ENCODE data around the gene LEMD2. TPM values are rescaled to one million over a fixed set of nuclear protein-coding genes. Genes with fewer than 3 reads are reported as not detected.

LEMD2 gene
- total RNA-seq, 6 experiments from 2014 or later = 17.8 to 28.0 (median 21.8) TPM

GRCh38 chr6:33783781-33784520 is 5.0 kb downstream of the LEMD2 start:
- ATAC-seq (no peak), DNase-seq (no peak)
- Histone ChIP-seq H3K27ac (no peak overlapping the region), H3K4me3 (no peak overlapping the region), H3K27me3 (no peaks in the 10 kb centered on the region), H3K4me1 (peaks cover 0 to 19% (median 2%) of the 10 kb centered on the region in 4 donors), H3K36me3 (peaks cover 15 to 50% (median 23%) of the 10 kb centered on the region in 4 donors), H3K9me3 (no peaks in the 10 kb centered on the region)
- WGBS (ENCODE audit: insufficient coverage, low coverage, low lambda C conversion rate, missing lambda C conversion rate) = 89% methylated on average over 8 of the region's 10 CpGs
- intact Hi-C loops (cut with DNase I) = no loop called here
- TF ChIP-seq POLR2A (IDR thresholded peaks at IDR 0.05) = no peak
- TF ChIP-seq CTCF (IDR thresholded peaks at IDR 0.05) = no peak

- Histone ChIP-seq H3K4me1 (peaks cover 0 to 17% (median 2%) of the 10 kb centered on the region in 4 donors), H3K4me3 (no peak overlapping the region), H3K36me3 (peaks cover 23 to 64% (median 36%) of the 10 kb centered on the region in 4 donors), H3K27ac (no peak overlapping the region), H3K27me3 (no peaks in the 10 kb centered on the region), H3K9me3 (no peaks in the 10 kb centered on the region)
- no peak for DNase-seq
- no peak for ATAC-seq
- 100% methylated on average over 2 of the region's 5 CpGs for WGBS (ENCODE audit: insufficient coverage, low coverage, low lambda C conversion rate, missing lambda C conversion rate)
- intact Hi-C loops (cut with DNase I) = no loop called here
- no peak for TF ChIP-seq CTCF (IDR thresholded peaks at IDR 0.05)
- TF ChIP-seq POLR2A (IDR thresholded peaks at IDR 0.05) = no peak
Measured at GRCh38 chr6:33782561-33782960, 6.4 kb downstream of the LEMD2 start.

- WGBS (ENCODE audit: insufficient coverage, low coverage, low lambda C conversion rate, missing lambda C conversion rate) = 71% methylated on average over 6 of the region's 16 CpGs
- ATAC-seq (peak in 1 of 4 donors; percentile 21), DNase-seq (no peak)
- no peaks in the 10 kb centered on the region for H3K27me3 ChIP-seq
- TF ChIP-seq CTCF (IDR thresholded peaks at IDR 0.05) = no peak
- TF ChIP-seq POLR2A (IDR thresholded peaks at IDR 0.05) = no peak
- intact Hi-C loops (cut with DNase I) = no loop called here
- peaks cover 30 to 76% (median 45%) of the 10 kb centered on the region in 4 donors for H3K36me3 ChIP-seq
- H3K9me3 ChIP-seq = no peaks in the 10 kb centered on the region
- H3K4me1 ChIP-seq = peaks cover 0 to 5% (median 0%) of the 10 kb centered on the region in 4 donors
- no peak overlapping the region for H3K4me3 ChIP-seq
- H3K27ac ChIP-seq = no peak overlapping the region
Measured at GRCh38 chr6:33781131-33781975, 7.6 kb downstream of the LEMD2 start.

GRCh38 chr6:33779895-33780294 is 9.0 kb downstream of the LEMD2 start:
- H3K36me3 ChIP-seq = peaks cover 37 to 91% (median 56%) of the 10 kb centered on the region in 4 donors
- WGBS (ENCODE audit: insufficient coverage, low coverage, low lambda C conversion rate, missing lambda C conversion rate) = 82% methylated on average over 5 of the region's 14 CpGs

More at GRCh38 chr6:33779895-33780294, 9.0 kb downstream of the LEMD2 start:
- Histone ChIP-seq H3K27me3 (no peaks in the 10 kb centered on the region), H3K27ac (no peak overlapping the region), H3K4me1 (no peaks in the 10 kb centered on the region), H3K9me3 (no peaks in the 10 kb centered on the region), H3K4me3 (no peak overlapping the region)
- TF ChIP-seq CTCF (IDR thresholded peaks at IDR 0.05) = no peak
- TF ChIP-seq POLR2A (IDR thresholded peaks at IDR 0.05) = no peak
- ATAC-seq (no peak), DNase-seq (no peak)
- intact Hi-C loops (cut with DNase I) = no loop called here
